K562 (cell line): ENCODE results near the gene ZDHHC1. TPM values are rescaled to one million over a fixed set of nuclear protein-coding genes. Genes with fewer than 3 reads are reported as not detected.

ENCODE experiments used
- BMI1 ChIP-seq: fragments of 150-350 bp; IDR thresholded peaks from 2 replicates; pipeline ENCODE4 v1.6.1; 2014; ENCODE audit warnings: low read length
- BRCA1 ChIP-seq, 2 experiments: fragments of 450-650 bp in 1 of 2; sonication (generic) in 1 of 2; formaldehyde crosslinking in 1 of 2; IDR thresholded peaks; 2 replicates each; pipeline versions ENCODE4 v1.5.0 to v1.6.1; 2017 to 2020; ENCODE audit warnings: mild to moderate bottlenecking in 1 of 2, missing genetic modification reagents in 1 of 2
- DMBX1 ChIP-seq: fragments of 250-450 bp; sonication (Bioruptor Pico); IDR thresholded peaks from 2 replicates; pipeline ENCODE4 v1.8.0; 2022; ENCODE audit warnings: inconsistent platforms, mild to moderate bottlenecking, moderate library complexity, borderline replicate concordance
- EZH2 ChIP-seq: IDR thresholded peaks from 2 replicates; pipeline ENCODE4 v1.6.1; 2012; ENCODE audit warnings: low read depth, mild to moderate bottlenecking, inconsistent platforms, low read length, borderline replicate concordance
- GTF2F1 ChIP-seq: IDR thresholded peaks from 2 replicates; pipeline ENCODE4 v1.6.1; 2011; ENCODE audit warnings: low read depth, low read length, improper control_type of control experiment
- MYNN ChIP-seq, 2 experiments: sonication (generic); formaldehyde crosslinking in 1 of 2; IDR thresholded peaks; 2 replicates each; pipeline versions ENCODE4 v1.5.0 to v1.6.1; 2016 to 2020; ENCODE audit warnings: antibody characterized with exemption in 1 of 2, missing genetic modification reagents in 1 of 2
- PPARD ChIP-seq: fragments of 250-450 bp; sonication (Bioruptor Pico); IDR thresholded peaks from 2 replicates; pipeline ENCODE4 v1.8.0; 2022; ENCODE audit warnings: inconsistent platforms, mild to moderate bottlenecking, moderate library complexity
- RCOR1 ChIP-seq, 2 experiments: IDR thresholded peaks; 2 replicates each; pipeline ENCODE4 v1.6.1; 2012; ENCODE audit warnings: low read depth in 2 of 2, low read length in 2 of 2, borderline replicate concordance in 1 of 2, improper control_type of control experiment in 1 of 2
- SPI1 ChIP-seq: IDR thresholded peaks from 2 replicates; pipeline ENCODE4 v1.6.1; 2011; ENCODE audit warnings: low read depth, low read length, control low read depth, borderline replicate concordance
- SRSF9 ChIP-seq: fragments of 200-400 bp; formaldehyde crosslinking; IDR thresholded peaks from 2 replicates; pipeline ENCODE4 v1.6.1; 2017; ENCODE audit warnings: low read depth, low read length, borderline replicate concordance
- STAT5B ChIP-seq: fragments of 250-450 bp; sonication (Bioruptor Pico); IDR thresholded peaks from 2 replicates; pipeline ENCODE4 v1.8.0; 2021; ENCODE audit warnings: mild to moderate bottlenecking, inconsistent platforms
- ZFP1 ChIP-seq: fragments of 450-650 bp; formaldehyde crosslinking; IDR thresholded peaks from 2 replicates; pipeline ENCODE4 v1.4.0; 2020; ENCODE audit warnings: mild to moderate bottlenecking, mixed read lengths
- ZNF282 ChIP-seq: sonication (generic); formaldehyde crosslinking; IDR thresholded peaks from 2 replicates; pipeline ENCODE4 v1.8.1; 2023; ENCODE audit warnings: missing genetic modification reagents
- ZNF408 ChIP-seq: fragments of 250-450 bp; sonication (Bioruptor Pico); IDR thresholded peaks from 2 replicates; pipeline ENCODE4 v1.4.0; 2020; ENCODE audit warnings: low read depth, mild to moderate bottlenecking, moderate library complexity
- polyA plus RNA-seq, 8 experiments: library from polyadenylated mRNA; depleted of rRNA in 4 of 8; stranded (reverse) in 5 of 8; unstranded in 3 of 8; fragments of >200 nt; fragmentation: Nextera tagmentation in 2 of 8; fragmentation: Illumina TruSeq in 1 of 8; extraction: Ambion mirVana in 2 of 8; extraction: Trizol in 1 of 8; gene quantifications; 2 replicates each; pipeline versions ENCODE4 v1.2.1 to v1.2.3, GENCODE V29; 2011 to 2014; ENCODE audit warnings: inconsistent platforms in 1 of 8, missing spikeins in 1 of 8
- total RNA-seq, 7 experiments: library from RNA; depleted of rRNA in 6 of 7; stranded (reverse); fragments of >200 nt in 6 of 7; fragmentation: Illumina TruSeq in 2 of 7; extraction: Trizol in 2 of 7; gene quantifications; 2 replicates each; pipeline versions ENCODE4 v1.2.1 to v1.2.3, GENCODE V29; 2011 to 2021; ENCODE audit warnings: low replicate concordance in 1 of 7
- TF ChIP-seq, protein P1 (sequence below), 2 experiments: fragments of 450-650 bp in 1 of 2; sonication (generic) in 1 of 2; formaldehyde crosslinking in 1 of 2; IDR thresholded peaks in 1 of 2; conservative IDR thresholded peaks in 1 of 2; 2 replicates each; pipeline versions ENCODE4 v1.6.1 to v1.8.1; 2016 to 2023; ENCODE audit warnings: mild to moderate bottlenecking in 2 of 2, moderate library complexity in 2 of 2, inconsistent platforms in 1 of 2, missing genetic modification reagents in 1 of 2
- TF ChIP-seq, protein P2 (sequence below): sonication (generic); formaldehyde crosslinking; IDR thresholded peaks from 2 replicates; pipeline ENCODE4 v1.8.0; 2022; ENCODE audit warnings: missing genetic modification reagents, mild to moderate bottlenecking, moderate library complexity, borderline replicate concordance
- TF ChIP-seq, protein P3 (sequence below): fragments of 250-450 bp; sonication (Bioruptor Pico); IDR thresholded peaks from 2 replicates; pipeline ENCODE4 v1.5.0; 2020; ENCODE audit warnings: mild to moderate bottlenecking, borderline replicate concordance
- TF ChIP-seq, protein P4 (sequence below), 3 experiments: fragments of 200-800 bp in 1 of 3; fragments of 250-450 bp in 1 of 3; fragments of 450-650 bp in 1 of 3; sonication (Bioruptor Pico) in 1 of 3; sonication (Bioruptor generic) in 1 of 3; formaldehyde crosslinking in 1 of 3; IDR thresholded peaks; 2 replicates each; pipeline versions ENCODE4 v1.6.1 to v1.8.0; 2016 to 2022; ENCODE audit warnings: mild to moderate bottlenecking in 2 of 3, missing genetic modification characterization in 2 of 3, missing compliant biosample characterization in 1 of 3, moderate library complexity in 1 of 3

ZDHHC1 gene
- total and polyA plus RNA-seq, 9 of the 15 experiments (the other 6 are each of a cell fraction or from before 2014, with no cell fraction given): 0.06 to 0.77 (median 0.25) TPM; not detected in 4

DNA sequence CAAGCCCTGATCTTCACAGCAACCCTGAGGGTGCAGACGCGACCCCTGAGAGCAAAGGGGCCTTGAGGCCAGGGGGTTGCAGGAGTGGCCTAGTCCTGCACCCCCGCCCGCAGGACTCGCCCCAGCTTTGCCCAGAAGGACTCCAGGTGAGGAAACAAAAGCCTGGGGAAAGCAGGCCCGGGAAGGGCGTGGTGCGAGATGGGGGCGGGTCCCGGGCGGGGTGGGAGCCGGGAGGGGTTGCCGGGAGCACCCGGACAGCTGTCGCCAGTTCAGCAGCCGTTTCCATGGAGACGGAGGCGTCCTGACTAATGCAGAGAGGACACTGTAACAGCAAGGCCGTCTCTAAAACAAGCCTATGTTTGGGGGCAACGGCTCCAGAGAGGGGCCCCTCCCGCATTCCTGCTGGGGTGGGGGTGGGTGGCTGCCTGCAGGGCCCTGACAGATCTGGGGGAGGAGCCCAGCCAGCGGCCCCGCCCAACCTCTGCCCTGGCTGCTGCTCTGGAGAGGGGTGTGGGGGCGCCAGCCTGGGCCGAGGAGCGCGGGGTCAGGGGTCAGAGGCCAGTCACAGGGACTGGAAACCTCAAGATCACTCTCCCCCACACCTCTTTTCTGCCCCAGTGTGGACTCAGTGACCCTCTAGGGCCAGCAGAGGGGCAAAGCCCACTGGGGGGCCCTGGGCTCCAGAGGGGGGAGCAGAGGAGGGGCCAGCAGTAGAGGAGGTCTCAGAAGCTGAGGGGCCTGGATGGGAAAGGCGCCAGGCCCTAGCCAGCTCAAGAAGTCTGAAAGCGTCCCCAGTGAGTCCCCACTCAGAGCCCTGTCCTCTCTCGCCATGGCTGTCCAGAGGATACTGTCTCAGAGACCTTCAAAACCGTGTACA, 19.9 kb downstream of the ZDHHC1 start (continued):
- TF ChIP-seq, protein P1, sequence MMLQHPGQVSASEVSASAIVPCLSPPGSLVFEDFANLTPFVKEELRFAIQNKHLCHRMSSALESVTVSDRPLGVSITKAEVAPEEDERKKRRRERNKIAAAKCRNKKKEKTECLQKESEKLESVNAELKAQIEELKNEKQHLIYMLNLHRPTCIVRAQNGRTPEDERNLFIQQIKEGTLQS (IDR thresholded peaks at IDR 0.05): no peak
- TF ChIP-seq, protein P1 (CRISPR knock-in tag; conservative IDR thresholded peaks at IDR 0.05): no peak
- TF ChIP-seq SPI1 (no peak), PPARD (CRISPR knock-in tag) (no peak), ZNF282 (CRISPR knock-in tag) (no peak), EZH2 (no peak), ZNF408 (no peak), GTF2F1 (no peak), BMI1 (peak; percentile 69), MYNN (IDR thresholded peaks at IDR 0.05) (peak; percentile 68; the same call in 1 of the 2 replicates), MYNN (CRISPR knock-in tag; IDR thresholded peaks at IDR 0.05) (no peak), RCOR1 (IDR thresholded peaks at IDR 0.05; ENCODE audit: borderline replicate concordance in 1 of 2, low read depth in 2 of 2, low read length in 2 of 2) (0 out of 4 replicates have a peak, but pooled peaks of 1 of the 2 experiments have one; percentile 25), BRCA1 (IDR thresholded peaks at IDR 0.05) (no peak), BRCA1 (CRISPR knock-in tag; IDR thresholded peaks at IDR 0.05) (no peak), STAT5B (CRISPR knock-in tag) (no peak), DMBX1 (CRISPR knock-in tag) (no peak), SRSF9 (no peak), ZFP1 (CRISPR knock-in tag) (no peak)
- TF ChIP-seq, protein P2, sequence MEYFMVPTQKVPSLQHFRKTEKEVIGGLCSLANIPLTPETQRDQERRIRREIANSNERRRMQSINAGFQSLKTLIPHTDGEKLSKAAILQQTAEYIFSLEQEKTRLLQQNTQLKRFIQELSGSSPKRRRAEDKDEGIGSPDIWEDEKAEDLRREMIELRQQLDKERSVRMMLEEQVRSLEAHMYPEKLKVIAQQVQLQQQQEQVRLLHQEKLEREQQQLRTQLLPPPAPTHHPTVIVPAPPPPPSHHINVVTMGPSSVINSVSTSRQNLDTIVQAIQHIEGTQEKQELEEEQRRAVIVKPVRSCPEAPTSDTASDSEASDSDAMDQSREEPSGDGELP (CRISPR knock-in tag): peak; percentile 96
- TF ChIP-seq, protein P3, sequence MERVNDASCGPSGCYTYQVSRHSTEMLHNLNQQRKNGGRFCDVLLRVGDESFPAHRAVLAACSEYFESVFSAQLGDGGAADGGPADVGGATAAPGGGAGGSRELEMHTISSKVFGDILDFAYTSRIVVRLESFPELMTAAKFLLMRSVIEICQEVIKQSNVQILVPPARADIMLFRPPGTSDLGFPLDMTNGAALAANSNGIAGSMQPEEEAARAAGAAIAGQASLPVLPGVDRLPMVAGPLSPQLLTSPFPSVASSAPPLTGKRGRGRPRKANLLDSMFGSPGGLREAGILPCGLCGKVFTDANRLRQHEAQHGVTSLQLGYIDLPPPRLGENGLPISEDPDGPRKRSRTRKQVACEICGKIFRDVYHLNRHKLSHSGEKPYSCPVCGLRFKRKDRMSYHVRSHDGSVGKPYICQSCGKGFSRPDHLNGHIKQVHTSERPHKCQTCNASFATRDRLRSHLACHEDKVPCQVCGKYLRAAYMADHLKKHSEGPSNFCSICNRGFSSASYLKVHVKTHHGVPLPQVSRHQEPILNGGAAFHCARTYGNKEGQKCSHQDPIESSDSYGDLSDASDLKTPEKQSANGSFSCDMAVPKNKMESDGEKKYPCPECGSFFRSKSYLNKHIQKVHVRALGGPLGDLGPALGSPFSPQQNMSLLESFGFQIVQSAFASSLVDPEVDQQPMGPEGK (CRISPR knock-in tag): no peak
- TF ChIP-seq, protein P4, sequence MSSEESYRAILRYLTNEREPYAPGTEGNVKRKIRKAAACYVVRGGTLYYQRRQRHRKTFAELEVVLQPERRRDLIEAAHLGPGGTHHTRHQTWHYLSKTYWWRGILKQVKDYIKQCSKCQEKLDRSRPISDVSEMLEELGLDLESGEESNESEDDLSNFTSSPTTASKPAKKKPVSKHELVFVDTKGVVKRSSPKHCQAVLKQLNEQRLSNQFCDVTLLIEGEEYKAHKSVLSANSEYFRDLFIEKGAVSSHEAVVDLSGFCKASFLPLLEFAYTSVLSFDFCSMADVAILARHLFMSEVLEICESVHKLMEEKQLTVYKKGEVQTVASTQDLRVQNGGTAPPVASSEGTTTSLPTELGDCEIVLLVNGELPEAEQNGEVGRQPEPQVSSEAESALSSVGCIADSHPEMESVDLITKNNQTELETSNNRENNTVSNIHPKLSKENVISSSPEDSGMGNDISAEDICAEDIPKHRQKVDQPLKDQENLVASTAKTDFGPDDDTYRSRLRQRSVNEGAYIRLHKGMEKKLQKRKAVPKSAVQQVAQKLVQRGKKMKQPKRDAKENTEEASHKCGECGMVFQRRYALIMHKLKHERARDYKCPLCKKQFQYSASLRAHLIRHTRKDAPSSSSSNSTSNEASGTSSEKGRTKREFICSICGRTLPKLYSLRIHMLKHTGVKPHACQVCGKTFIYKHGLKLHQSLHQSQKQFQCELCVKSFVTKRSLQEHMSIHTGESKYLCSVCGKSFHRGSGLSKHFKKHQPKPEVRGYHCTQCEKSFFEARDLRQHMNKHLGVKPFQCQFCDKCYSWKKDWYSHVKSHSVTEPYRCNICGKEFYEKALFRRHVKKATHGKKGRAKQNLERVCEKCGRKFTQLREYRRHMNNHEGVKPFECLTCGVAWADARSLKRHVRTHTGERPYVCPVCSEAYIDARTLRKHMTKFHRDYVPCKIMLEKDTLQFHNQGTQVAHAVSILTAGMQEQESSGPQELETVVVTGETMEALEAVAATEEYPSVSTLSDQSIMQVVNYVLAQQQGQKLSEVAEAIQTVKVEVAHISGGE (CRISPR knock-in tag; IDR thresholded peaks at IDR 0.05): peak in 1 of 3 experiments; percentile 60; a peak in 1 of 6 replicates
